Measurements from ENCODE around the gene AUTS2. TPM values are rescaled to one million over a fixed set of nuclear protein-coding genes. Genes with fewer than 3 reads are reported as not detected.

Gene AUTS2
- total RNA-seq, 1 experiment from 2014 or later = 42.1 TPM

DNA sequence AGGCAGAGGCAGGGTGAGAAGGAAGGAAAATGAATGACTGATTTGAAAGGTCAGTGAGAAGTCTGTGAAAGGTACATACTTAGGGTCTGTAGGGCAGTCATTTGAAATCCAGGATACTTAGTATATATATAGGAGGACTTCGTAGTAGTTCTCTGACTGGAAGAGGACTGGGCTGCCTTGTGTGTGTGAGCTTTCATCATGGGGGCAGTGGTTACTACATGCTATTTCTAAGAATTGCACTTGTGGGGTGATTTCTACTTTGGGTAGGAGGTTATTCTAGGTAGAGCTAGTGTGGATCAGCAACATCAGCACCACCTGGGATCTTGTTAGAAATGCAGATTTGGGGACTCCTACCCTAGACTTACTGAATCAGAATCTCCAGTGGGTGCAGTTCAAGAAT is 104.1 kb downstream of the AUTS2 start:
- Histone ChIP-seq H3K4me3 (ENCODE audit: low read depth, low read length, poor library complexity, severe bottlenecking) (no peak overlapping the region), H3K27ac (ENCODE audit: low read depth, low read length, poor library complexity, severe bottlenecking) (no peak overlapping the region), H3K36me3 (ENCODE audit: insufficient read depth, low read length, poor library complexity, severe bottlenecking) (no peaks in the 10 kb centered on the region), H3K4me1 (ENCODE audit: insufficient read depth, low read length, poor library complexity, severe bottlenecking) (no peaks in the 10 kb centered on the region), H3K9me3 (ENCODE audit: low read depth, low read length, poor library complexity, severe bottlenecking) (no peaks in the 10 kb centered on the region), H3K27me3 (replicated peaks; ENCODE audit: insufficient read depth, low read depth, low read length, poor library complexity) (no peaks in the 10 kb centered on the region)
- TF ChIP-seq EZH2 (IDR thresholded peaks at IDR 0.05; ENCODE audit: borderline replicate concordance, low read depth, low read length, poor library complexity, severe bottlenecking) = no peak
- TF ChIP-seq, protein P1, sequence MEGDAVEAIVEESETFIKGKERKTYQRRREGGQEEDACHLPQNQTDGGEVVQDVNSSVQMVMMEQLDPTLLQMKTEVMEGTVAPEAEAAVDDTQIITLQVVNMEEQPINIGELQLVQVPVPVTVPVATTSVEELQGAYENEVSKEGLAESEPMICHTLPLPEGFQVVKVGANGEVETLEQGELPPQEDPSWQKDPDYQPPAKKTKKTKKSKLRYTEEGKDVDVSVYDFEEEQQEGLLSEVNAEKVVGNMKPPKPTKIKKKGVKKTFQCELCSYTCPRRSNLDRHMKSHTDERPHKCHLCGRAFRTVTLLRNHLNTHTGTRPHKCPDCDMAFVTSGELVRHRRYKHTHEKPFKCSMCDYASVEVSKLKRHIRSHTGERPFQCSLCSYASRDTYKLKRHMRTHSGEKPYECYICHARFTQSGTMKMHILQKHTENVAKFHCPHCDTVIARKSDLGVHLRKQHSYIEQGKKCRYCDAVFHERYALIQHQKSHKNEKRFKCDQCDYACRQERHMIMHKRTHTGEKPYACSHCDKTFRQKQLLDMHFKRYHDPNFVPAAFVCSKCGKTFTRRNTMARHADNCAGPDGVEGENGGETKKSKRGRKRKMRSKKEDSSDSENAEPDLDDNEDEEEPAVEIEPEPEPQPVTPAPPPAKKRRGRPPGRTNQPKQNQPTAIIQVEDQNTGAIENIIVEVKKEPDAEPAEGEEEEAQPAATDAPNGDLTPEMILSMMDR (conservative IDR thresholded peaks at IDR 0.05; ENCODE audit: low read depth, low read length) = no peak
- ChIA-PET POLR2A (ENCODE audit: low non-redundant PET) (no interaction called here), CTCF (no interaction called here)
- no TSS peak for BruUV-seq (replicated peaks)
- intact Hi-C loops (cut with micrococcal nuclease; ENCODE audit: unreplicated experiment) = no loop called here
- DNase-seq (ENCODE audit: low spot score) = no peak

DNA sequence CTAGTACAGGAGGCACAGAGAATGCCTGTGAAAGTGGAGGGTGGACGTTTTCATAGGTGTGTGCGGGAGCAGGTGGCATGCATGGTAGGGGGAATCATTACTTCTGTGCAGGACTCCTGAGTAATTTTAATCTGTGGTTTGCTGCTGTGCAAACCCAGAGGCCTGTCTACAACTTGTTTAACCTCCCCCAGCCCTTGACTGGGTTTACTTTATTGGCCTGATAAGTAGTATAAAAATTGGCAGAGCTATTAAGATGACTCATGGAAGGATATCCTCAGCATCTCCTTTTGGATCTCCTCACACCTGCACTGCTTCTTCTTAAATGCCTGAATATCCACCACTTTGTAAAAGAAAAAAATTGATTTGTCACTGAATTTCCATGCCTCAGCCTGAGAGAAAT is 104.8 kb downstream of the AUTS2 start:
- intact Hi-C loops (cut with micrococcal nuclease; ENCODE audit: unreplicated experiment) = no loop called here
- TF ChIP-seq, protein P1 (conservative IDR thresholded peaks at IDR 0.05; ENCODE audit: low read depth, low read length) = no peak
- no peak for TF ChIP-seq EZH2 (IDR thresholded peaks at IDR 0.05; ENCODE audit: borderline replicate concordance, low read depth, low read length, poor library complexity, severe bottlenecking)
- ChIA-PET POLR2A (ENCODE audit: low non-redundant PET) (no interaction called here), CTCF (no interaction called here)
- Histone ChIP-seq H3K27me3 (replicated peaks; ENCODE audit: insufficient read depth, low read depth, low read length, poor library complexity) (no peaks in the 10 kb centered on the region), H3K36me3 (ENCODE audit: insufficient read depth, low read length, poor library complexity, severe bottlenecking) (no peaks in the 10 kb centered on the region), H3K9me3 (ENCODE audit: low read depth, low read length, poor library complexity, severe bottlenecking) (no peaks in the 10 kb centered on the region), H3K4me1 (ENCODE audit: insufficient read depth, low read length, poor library complexity, severe bottlenecking) (no peaks in the 10 kb centered on the region), H3K27ac (ENCODE audit: low read depth, low read length, poor library complexity, severe bottlenecking) (no peak overlapping the region), H3K4me3 (ENCODE audit: low read depth, low read length, poor library complexity, severe bottlenecking) (no peak overlapping the region)
- no TSS peak for BruUV-seq (replicated peaks)
- no peak for DNase-seq (ENCODE audit: low spot score)

DNA sequence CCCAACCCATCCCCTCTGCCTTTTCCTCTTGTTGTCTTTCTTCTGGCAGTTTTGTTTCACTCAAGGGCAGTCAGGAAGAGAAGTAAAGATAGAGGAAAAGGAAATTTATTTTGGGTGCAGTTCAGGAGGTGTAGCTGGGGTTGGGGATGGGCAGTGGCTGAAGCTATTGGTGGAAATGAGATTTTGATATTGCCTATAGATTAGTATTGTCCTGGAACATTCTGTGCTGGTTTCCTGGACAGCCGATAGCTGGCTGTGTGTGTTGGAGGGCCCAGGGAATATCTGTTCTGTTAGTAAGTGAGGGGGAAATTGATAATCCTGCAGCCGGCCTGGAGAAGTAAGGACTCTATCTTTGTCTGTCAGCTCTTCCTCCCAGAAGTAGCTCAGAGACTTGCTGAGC is 107.8 kb downstream of the AUTS2 start:
- H3K27ac ChIP-seq (ENCODE audit: low read depth, low read length, poor library complexity, severe bottlenecking) = no peak overlapping the region
- BruUV-seq (replicated peaks) = no TSS peak
- ChIA-PET CTCF (no interaction called here), POLR2A (ENCODE audit: low non-redundant PET) (no interaction called here)
- no peaks in the 10 kb centered on the region for H3K9me3 ChIP-seq (ENCODE audit: low read depth, low read length, poor library complexity, severe bottlenecking)
- no peaks in the 10 kb centered on the region for H3K36me3 ChIP-seq (ENCODE audit: insufficient read depth, low read length, poor library complexity, severe bottlenecking)
- no peak for DNase-seq (ENCODE audit: low spot score)
- TF ChIP-seq EZH2 (IDR thresholded peaks at IDR 0.05; ENCODE audit: borderline replicate concordance, low read depth, low read length, poor library complexity, severe bottlenecking) = no peak
- TF ChIP-seq, protein P1 (conservative IDR thresholded peaks at IDR 0.05; ENCODE audit: low read depth, low read length) = no peak
- H3K4me1 ChIP-seq (ENCODE audit: insufficient read depth, low read length, poor library complexity, severe bottlenecking) = peaks cover 6% of the 10 kb centered on the region
- H3K27me3 ChIP-seq (replicated peaks; ENCODE audit: insufficient read depth, low read depth, low read length, poor library complexity) = no peaks in the 10 kb centered on the region
- intact Hi-C loops (cut with micrococcal nuclease; ENCODE audit: unreplicated experiment) = no loop called here
- no peak overlapping the region for H3K4me3 ChIP-seq (ENCODE audit: low read depth, low read length, poor library complexity, severe bottlenecking)

All from A673 (cell line).